Panc1 (cell line): ENCODE data around the gene CERT1. TPM values are rescaled to one million over a fixed set of nuclear protein-coding genes. Genes with fewer than 3 reads are reported as not detected.

ENCODE experiments used
- ATAC-seq: fragments of 200-7000 bp; cut with Tn5 transposase; 2 replicates; pipeline ENCODE4 v1.9.1; 2020; ENCODE audit warnings: mild to moderate bottlenecking, moderate library complexity
- BruUV-seq: library from RNA; stranded (reverse); fragments of 400-500 nt; replicated peaks from 2 replicates; lab custom pipeline; 2021; lab: Mats Ljungman, UMichigan
- CTCF ChIA-PET: fragments of 300-600 bp; sonication (Branson Sonifier 250); formaldehyde crosslinking; loops from one replicate; lab custom pipeline; 2022; ENCODE audit warnings: antibody characterized with exemption; lab: Charles Lee
- POLR2A ChIA-PET: fragments of 300-600 bp; sonication (Branson Sonifier 250); formaldehyde crosslinking; loops from one replicate; lab custom pipeline; 2022; ENCODE audit warnings: antibody characterized with exemption; lab: Charles Lee
- DNase-seq: peaks from one replicate; pipeline ENCODE4 v3.0.0-alpha.2; 2010; ENCODE audit warnings: low read depth, low spot score
- H3K27ac ChIP-seq: 2 replicates; pipeline ENCODE4 v1.5.1; 2011; ENCODE audit warnings: mild to moderate bottlenecking, low read length, inconsistent platforms
- H3K27me3 ChIP-seq: fragments of 200-500 bp; sonication (Bioruptor generic); 2 replicates; pipeline ENCODE4 v1.6.0; 2014; ENCODE audit warnings: low read length, inconsistent platforms; ENCODE audit not compliant: control insufficient read depth, insufficient read depth
- H3K36me3 ChIP-seq: fragments of 200-500 bp; sonication (Bioruptor generic); 2 replicates; pipeline ENCODE4 v1.5.1; 2014; ENCODE audit warnings: inconsistent platforms, mild to moderate bottlenecking, low read length, moderate library complexity; ENCODE audit not compliant: control insufficient read depth, insufficient read depth
- H3K4me1 ChIP-seq: 2 replicates; pipeline ENCODE4 v1.5.1; 2011; ENCODE audit warnings: inconsistent platforms, mild to moderate bottlenecking, low read length, moderate library complexity; ENCODE audit not compliant: control insufficient read depth, insufficient read depth
- H3K4me3 ChIP-seq, 2 experiments: 2 replicates each; pipeline ENCODE4 v1.5.1; 2011 to 2012; ENCODE audit warnings: low read depth in 2 of 2, low read length in 2 of 2, mild to moderate bottlenecking in 2 of 2, inconsistent platforms in 1 of 2, moderate library complexity in 1 of 2
- H3K9me3 ChIP-seq: fragments of 200-500 bp; sonication (Bioruptor generic); 2 replicates; pipeline ENCODE4 v1.5.1; 2014; ENCODE audit warnings: low read depth, mild to moderate bottlenecking, inconsistent platforms, low read length, moderate library complexity; ENCODE audit not compliant: control insufficient read depth, insufficient read depth
- POLR2AphosphoS5 ChIP-seq: IDR thresholded peaks from 2 replicates; pipeline ENCODE4 v1.6.1; 2012; ENCODE audit warnings: mild to moderate bottlenecking, low read depth, low read length, moderate library complexity
- SIN3A ChIP-seq: IDR thresholded peaks from 2 replicates; pipeline ENCODE4 v1.6.1; 2012; ENCODE audit warnings: low read depth, mild to moderate bottlenecking, low read length, moderate library complexity, borderline replicate concordance; ENCODE audit not compliant: insufficient read depth
- TCF7L2 ChIP-seq: IDR thresholded peaks from 2 replicates; pipeline ENCODE4 v1.6.1; 2011; ENCODE audit warnings: mild to moderate bottlenecking, low read depth, low read length, inconsistent platforms
- in situ Hi-C: cut with HindIII; loops from 2 replicates; pipeline ENCODE4 v1.10.0; 2016; ENCODE audit warnings: low sequenced_read_pairs, low pct_unique_long_range_greater_than_20kb
- intact Hi-C: fragments of 100-400 bp; cut with micrococcal nuclease; formaldehyde crosslinking; loops from one replicate; pipeline ENCODE4 v1.10.0; 2022; ENCODE audit not compliant: unreplicated experiment
- total RNA-seq: library from RNA; stranded (reverse); gene quantifications from one replicate; pipeline ENCODE4 v1.2.1, GENCODE V29; 2021; ENCODE audit not compliant: unreplicated experiment
- TF ChIP-seq, protein P1 (sequence below): fragments of 450-650 bp; IDR thresholded peaks from 2 replicates; pipeline ENCODE4 v1.5.1; 2017; ENCODE audit warnings: mild to moderate bottlenecking
- TF ChIP-seq, protein P2 (sequence below), 2 experiments: IDR thresholded peaks; 2 replicates each; pipeline ENCODE4 v1.6.1; 2011 to 2012; ENCODE audit warnings: low read depth in 2 of 2, control low read depth in 1 of 2, low read length in 1 of 2, mild to moderate bottlenecking in 1 of 2, moderate library complexity in 1 of 2; ENCODE audit not compliant: insufficient read depth in 1 of 2

The CERT1 gene
- total RNA-seq, 1 experiment from 2014 or later: 26.7 TPM

- BruUV-seq: no TSS peak
- ChIA-PET POLR2A (no interaction called here), CTCF (no interaction called here)
- no peaks in the 10 kb centered on the region for H3K36me3 ChIP-seq
- in situ Hi-C loops: no loop called here
- H3K9me3 ChIP-seq: no peaks in the 10 kb centered on the region
- no peak for TF ChIP-seq SIN3A
- TF ChIP-seq POLR2AphosphoS5: no peak
- TF ChIP-seq, protein P1, sequence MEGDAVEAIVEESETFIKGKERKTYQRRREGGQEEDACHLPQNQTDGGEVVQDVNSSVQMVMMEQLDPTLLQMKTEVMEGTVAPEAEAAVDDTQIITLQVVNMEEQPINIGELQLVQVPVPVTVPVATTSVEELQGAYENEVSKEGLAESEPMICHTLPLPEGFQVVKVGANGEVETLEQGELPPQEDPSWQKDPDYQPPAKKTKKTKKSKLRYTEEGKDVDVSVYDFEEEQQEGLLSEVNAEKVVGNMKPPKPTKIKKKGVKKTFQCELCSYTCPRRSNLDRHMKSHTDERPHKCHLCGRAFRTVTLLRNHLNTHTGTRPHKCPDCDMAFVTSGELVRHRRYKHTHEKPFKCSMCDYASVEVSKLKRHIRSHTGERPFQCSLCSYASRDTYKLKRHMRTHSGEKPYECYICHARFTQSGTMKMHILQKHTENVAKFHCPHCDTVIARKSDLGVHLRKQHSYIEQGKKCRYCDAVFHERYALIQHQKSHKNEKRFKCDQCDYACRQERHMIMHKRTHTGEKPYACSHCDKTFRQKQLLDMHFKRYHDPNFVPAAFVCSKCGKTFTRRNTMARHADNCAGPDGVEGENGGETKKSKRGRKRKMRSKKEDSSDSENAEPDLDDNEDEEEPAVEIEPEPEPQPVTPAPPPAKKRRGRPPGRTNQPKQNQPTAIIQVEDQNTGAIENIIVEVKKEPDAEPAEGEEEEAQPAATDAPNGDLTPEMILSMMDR: no peak
- no peak for TF ChIP-seq TCF7L2
- TF ChIP-seq, protein P2, sequence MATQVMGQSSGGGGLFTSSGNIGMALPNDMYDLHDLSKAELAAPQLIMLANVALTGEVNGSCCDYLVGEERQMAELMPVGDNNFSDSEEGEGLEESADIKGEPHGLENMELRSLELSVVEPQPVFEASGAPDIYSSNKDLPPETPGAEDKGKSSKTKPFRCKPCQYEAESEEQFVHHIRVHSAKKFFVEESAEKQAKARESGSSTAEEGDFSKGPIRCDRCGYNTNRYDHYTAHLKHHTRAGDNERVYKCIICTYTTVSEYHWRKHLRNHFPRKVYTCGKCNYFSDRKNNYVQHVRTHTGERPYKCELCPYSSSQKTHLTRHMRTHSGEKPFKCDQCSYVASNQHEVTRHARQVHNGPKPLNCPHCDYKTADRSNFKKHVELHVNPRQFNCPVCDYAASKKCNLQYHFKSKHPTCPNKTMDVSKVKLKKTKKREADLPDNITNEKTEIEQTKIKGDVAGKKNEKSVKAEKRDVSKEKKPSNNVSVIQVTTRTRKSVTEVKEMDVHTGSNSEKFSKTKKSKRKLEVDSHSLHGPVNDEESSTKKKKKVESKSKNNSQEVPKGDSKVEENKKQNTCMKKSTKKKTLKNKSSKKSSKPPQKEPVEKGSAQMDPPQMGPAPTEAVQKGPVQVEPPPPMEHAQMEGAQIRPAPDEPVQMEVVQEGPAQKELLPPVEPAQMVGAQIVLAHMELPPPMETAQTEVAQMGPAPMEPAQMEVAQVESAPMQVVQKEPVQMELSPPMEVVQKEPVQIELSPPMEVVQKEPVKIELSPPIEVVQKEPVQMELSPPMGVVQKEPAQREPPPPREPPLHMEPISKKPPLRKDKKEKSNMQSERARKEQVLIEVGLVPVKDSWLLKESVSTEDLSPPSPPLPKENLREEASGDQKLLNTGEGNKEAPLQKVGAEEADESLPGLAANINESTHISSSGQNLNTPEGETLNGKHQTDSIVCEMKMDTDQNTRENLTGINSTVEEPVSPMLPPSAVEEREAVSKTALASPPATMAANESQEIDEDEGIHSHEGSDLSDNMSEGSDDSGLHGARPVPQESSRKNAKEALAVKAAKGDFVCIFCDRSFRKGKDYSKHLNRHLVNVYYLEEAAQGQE (IDR thresholded peaks at IDR 0.05; ENCODE audit: insufficient read depth in 1 of 2, low read depth in 2 of 2, low read length in 1 of 2): no peak
- no peak for DNase-seq
- H3K27me3 ChIP-seq: no peaks in the 10 kb centered on the region
- intact Hi-C loops: no loop called here
- peaks cover 5% of the 10 kb centered on the region; the same call in 1 of the 2 replicates for H3K4me1 ChIP-seq
- ATAC-seq: no peak
- no peak overlapping the region for H3K27ac ChIP-seq
- no peak overlapping the region for H3K4me3 ChIP-seq
Observed at GRCh38 chr5:75457691-75458090, 53.7 kb downstream of the CERT1 start.

DNA sequence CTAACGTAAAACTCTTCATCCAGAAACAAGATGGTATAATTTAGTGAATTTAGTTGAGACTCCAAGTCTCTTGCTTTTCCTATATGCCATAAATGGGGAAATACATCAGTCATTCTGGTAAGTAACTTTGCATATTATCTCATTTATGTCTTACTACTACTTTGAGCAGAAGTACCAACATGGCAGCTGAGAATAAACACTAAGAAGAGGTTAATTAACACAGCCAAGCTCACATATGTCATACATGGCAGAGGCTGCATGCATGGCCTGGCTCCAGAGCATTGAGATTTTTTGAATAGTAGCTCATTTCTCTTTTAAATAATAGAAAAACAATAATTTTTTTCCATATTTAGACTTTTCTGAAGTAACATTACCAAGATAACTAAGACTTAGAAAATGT, 54.3 kb downstream of the CERT1 start:
- Histone ChIP-seq H3K9me3 (no peaks in the 10 kb centered on the region), H3K36me3 (no peaks in the 10 kb centered on the region), H3K27me3 (no peaks in the 10 kb centered on the region), H3K4me1 (peaks cover 5% of the 10 kb centered on the region; the same call in 1 of the 2 replicates), H3K27ac (no peak overlapping the region), H3K4me3 (no peak overlapping the region)
- BruUV-seq: no TSS peak
- TF ChIP-seq, protein P1: no peak
- no peak for TF ChIP-seq POLR2AphosphoS5
- TF ChIP-seq, protein P2 (IDR thresholded peaks at IDR 0.05; ENCODE audit: insufficient read depth in 1 of 2, low read depth in 2 of 2, low read length in 1 of 2): no peak
- TF ChIP-seq TCF7L2: no peak
- no peak for TF ChIP-seq SIN3A
- ATAC-seq (no peak), DNase-seq (no peak)
- intact Hi-C loops (no loop called here), in situ Hi-C loops (no loop called here)
- POLR2A ChIA-PET: no interaction called here
- CTCF ChIA-PET: no interaction called here
